Activated naive CD4-positive, alpha-beta T cell treated with anti-CD3 and anti-CD28 coated beads for 36 hours (primary cell): Measurements from ENCODE around the gene NEK11. TPM values are rescaled to one million over a fixed set of nuclear protein-coding genes. Genes with fewer than 3 reads are reported as not detected.
A peak's percentile ranks its signal among the peaks of the same experiment; 100 is the strongest.

Experiments
- CTCF ChIA-PET: fragments of 350-600 bp; sonication (Branson Sonifier 250); formaldehyde crosslinking; loops from one replicate; lab custom pipeline; 2021; ENCODE audit warnings: antibody characterized with exemption; lab: Charles Lee
- DNase-seq: peaks from one replicate; pipeline ENCODE4 v3.0.0-alpha.2; 2020
- H3K27ac Mint-ChIP-seq: one replicate; pipeline ENCODE4 v1.8.0; 2021; ENCODE audit warnings: mild to moderate bottlenecking, mixed read lengths
- H3K27me3 Mint-ChIP-seq: one replicate; pipeline ENCODE4 v1.8.0; 2021; ENCODE audit warnings: low read depth, mixed read lengths
- H3K36me3 Mint-ChIP-seq: one replicate; pipeline ENCODE4 v1.8.0; 2021; ENCODE audit warnings: low read depth, mixed read lengths
- H3K4me1 Mint-ChIP-seq: one replicate; pipeline ENCODE4 v1.8.0; 2021; ENCODE audit warnings: low read depth, mixed read lengths
- H3K4me3 Mint-ChIP-seq: one replicate; pipeline ENCODE4 v1.8.0; 2021; ENCODE audit warnings: mild to moderate bottlenecking, moderate library complexity, mixed read lengths
- H3K9me3 Mint-ChIP-seq: one replicate; pipeline ENCODE4 v1.8.0; 2021; ENCODE audit warnings: mixed read lengths
- intact Hi-C: fragments of 100-400 bp; cut with micrococcal nuclease; formaldehyde crosslinking; loops from one replicate; pipeline ENCODE4 v1.15.1; 2023
- total RNA-seq, 2 experiments: library from RNA; stranded (reverse); gene quantifications; one replicate each; pipeline ENCODE4 v1.2.3, GENCODE V29; 2021

NEK11 gene
- total RNA-seq = 1 to 10 TPM; 1.1 to 1.9 TPM

GRCh38 chr3:131026321-131027151, at the start of gene NEK11, which contains the start of gene ASTE1:
Gene NEK11, plus strand, starts transcription at chr3:131026877. Its CDS starts 2,832 bp downstream, at chr3:131029709.
Gene ASTE1, minus strand, starts transcription at chr3:131026825. Its CDS starts 1,519 bp downstream, at chr3:131025306.
- peak; percentile 92 for DNase-seq
- Mint-ChIP-seq H3K4me3 (peak within 1 kb of the TSS; percentile 92), H3K4me1 (peaks cover 42% of the 10 kb centered on the region), H3K9me3 (no peaks in the 10 kb centered on the region), H3K27ac (peak within 1 kb of the TSS; percentile 94), H3K27me3 (no peaks in the 10 kb centered on the region), H3K36me3 (peaks cover 25% of the 10 kb centered on the region)
- intact Hi-C loops = loop anchor here (1.0 to 10.0 kb wide), 8 partner anchors 133 to 1698 kb away; partner anchors contain the start of genes DNAJC13, MRPL3, NPHP3 and NUDT16
- CTCF ChIA-PET = interaction anchor here (0.6 to 1.2 kb wide), 4 partner anchors 9 to 1009 kb away, joined by 3 to 4 read pairs (median 4); no protein-coding TSS in a partner anchor

GRCh38 chr3:130979117-130979516, 47.6 kb upstream of the NEK11 start:
- CTCF ChIA-PET = no interaction called here
- no peak for DNase-seq
- no peaks in the 10 kb centered on the region for H3K9me3 Mint-ChIP-seq
- intact Hi-C loops = no loop called here
- H3K4me3 Mint-ChIP-seq = no peak overlapping the region
- H3K27me3 Mint-ChIP-seq = no peaks in the 10 kb centered on the region
- H3K36me3 Mint-ChIP-seq = peaks cover 14% of the 10 kb centered on the region
- H3K27ac Mint-ChIP-seq = no peak overlapping the region
- H3K4me1 Mint-ChIP-seq = no peaks in the 10 kb centered on the region

- no peak overlapping the region for H3K27ac Mint-ChIP-seq
- H3K27me3 Mint-ChIP-seq = no peaks in the 10 kb centered on the region
- CTCF ChIA-PET = no interaction called here
- no peaks in the 10 kb centered on the region for H3K4me1 Mint-ChIP-seq
- no peak overlapping the region for H3K4me3 Mint-ChIP-seq
- H3K36me3 Mint-ChIP-seq = peaks cover 20% of the 10 kb centered on the region
- intact Hi-C loops = no loop called here
- no peak for DNase-seq
- H3K9me3 Mint-ChIP-seq = no peaks in the 10 kb centered on the region
Observed at GRCh38 chr3:130981469-130981868, 45.2 kb upstream of the NEK11 start.

GRCh38 chr3:130990282-130990681, 36.4 kb upstream of the NEK11 start:
- Mint-ChIP-seq H3K9me3 (no peaks in the 10 kb centered on the region), H3K27me3 (no peaks in the 10 kb centered on the region), H3K4me3 (no peak overlapping the region), H3K4me1 (no peaks in the 10 kb centered on the region), H3K27ac (no peak overlapping the region), H3K36me3 (peaks cover 20% of the 10 kb centered on the region)
- no peak for DNase-seq
- CTCF ChIA-PET = no interaction called here
- intact Hi-C loops = no loop called here

GRCh38 chr3:130991126-130991525, 35.6 kb upstream of the NEK11 start:
- DNase-seq = no peak
- no peak overlapping the region for H3K27ac Mint-ChIP-seq
- intact Hi-C loops = no loop called here
- H3K9me3 Mint-ChIP-seq = no peaks in the 10 kb centered on the region
- H3K4me1 Mint-ChIP-seq = no peaks in the 10 kb centered on the region
- no peak overlapping the region for H3K4me3 Mint-ChIP-seq
- CTCF ChIA-PET = no interaction called here
- H3K27me3 Mint-ChIP-seq = no peaks in the 10 kb centered on the region
- peaks cover 17% of the 10 kb centered on the region for H3K36me3 Mint-ChIP-seq

- H3K4me1 Mint-ChIP-seq = no peaks in the 10 kb centered on the region
- no peak overlapping the region for H3K4me3 Mint-ChIP-seq
- CTCF ChIA-PET = interaction anchor here (0.6 kb wide), 1 partner anchor 455 kb away, joined by 3 read pairs; no protein-coding TSS in a partner anchor
Observed at GRCh38 chr3:130992344-130992743, 34.3 kb upstream of the NEK11 start.

GRCh38 chr3:130997289-130997688, 29.4 kb upstream of the NEK11 start:
- DNase-seq = no peak
- CTCF ChIA-PET = no interaction called here
- intact Hi-C loops = no loop called here
- H3K4me1 Mint-ChIP-seq = no peaks in the 10 kb centered on the region
- no peak overlapping the region for H3K27ac Mint-ChIP-seq
- no peak overlapping the region for H3K4me3 Mint-ChIP-seq
- H3K27me3 Mint-ChIP-seq = no peaks in the 10 kb centered on the region
- peaks cover 13% of the 10 kb centered on the region for H3K36me3 Mint-ChIP-seq
- H3K9me3 Mint-ChIP-seq = no peaks in the 10 kb centered on the region

More at GRCh38 chr3:130992344-130992743, 34.3 kb upstream of the NEK11 start:
- no peak for DNase-seq
- peaks cover 16% of the 10 kb centered on the region for H3K36me3 Mint-ChIP-seq
- no peak overlapping the region for H3K27ac Mint-ChIP-seq
- intact Hi-C loops = no loop called here
- no peaks in the 10 kb centered on the region for H3K27me3 Mint-ChIP-seq
- no peaks in the 10 kb centered on the region for H3K9me3 Mint-ChIP-seq

GRCh38 chr3:131001071-131001470, 25.6 kb upstream of the NEK11 start:
- H3K9me3 Mint-ChIP-seq = no peaks in the 10 kb centered on the region
- no peak for DNase-seq
- H3K4me3 Mint-ChIP-seq = no peak overlapping the region
- no peaks in the 10 kb centered on the region for H3K27me3 Mint-ChIP-seq
- H3K36me3 Mint-ChIP-seq = peaks cover 22% of the 10 kb centered on the region
- intact Hi-C loops = no loop called here
- CTCF ChIA-PET = no interaction called here
- H3K27ac Mint-ChIP-seq = no peak overlapping the region
- H3K4me1 Mint-ChIP-seq = peaks cover 3% of the 10 kb centered on the region

- no peak for DNase-seq
- CTCF ChIA-PET = interaction anchor here (0.9 kb wide), 1 partner anchor 245 kb away, joined by 3 read pairs; no protein-coding TSS in a partner anchor
- Mint-ChIP-seq H3K27ac (no peak overlapping the region), H3K36me3 (peaks cover 21% of the 10 kb centered on the region), H3K9me3 (no peaks in the 10 kb centered on the region), H3K4me3 (no peak overlapping the region), H3K4me1 (peaks cover 6% of the 10 kb centered on the region), H3K27me3 (no peaks in the 10 kb centered on the region)
- intact Hi-C loops = no loop called here
Observed at GRCh38 chr3:131004603-131005002, 22.1 kb upstream of the NEK11 start.

GRCh38 chr3:131007256-131007655, 19.4 kb upstream of the NEK11 start:
- no peak overlapping the region for H3K4me3 Mint-ChIP-seq
- no peak for DNase-seq
- CTCF ChIA-PET = no interaction called here
- H3K4me1 Mint-ChIP-seq = peaks cover 6% of the 10 kb centered on the region
- H3K36me3 Mint-ChIP-seq = peaks cover 26% of the 10 kb centered on the region
- H3K27ac Mint-ChIP-seq = no peak overlapping the region
- intact Hi-C loops = no loop called here
- H3K9me3 Mint-ChIP-seq = no peaks in the 10 kb centered on the region
- no peaks in the 10 kb centered on the region for H3K27me3 Mint-ChIP-seq

GRCh38 chr3:131007782-131008181, 18.9 kb upstream of the NEK11 start:
- H3K9me3 Mint-ChIP-seq = no peaks in the 10 kb centered on the region
- H3K27ac Mint-ChIP-seq = no peak overlapping the region
- peaks cover 6% of the 10 kb centered on the region for H3K4me1 Mint-ChIP-seq
- no peak overlapping the region for H3K4me3 Mint-ChIP-seq
- DNase-seq = no peak
- intact Hi-C loops = no loop called here
- CTCF ChIA-PET = no interaction called here
- peaks cover 30% of the 10 kb centered on the region for H3K36me3 Mint-ChIP-seq
- H3K27me3 Mint-ChIP-seq = no peaks in the 10 kb centered on the region

GRCh38 chr3:131008326-131008725, 18.4 kb upstream of the NEK11 start:
- CTCF ChIA-PET = no interaction called here
- no peaks in the 10 kb centered on the region for H3K27me3 Mint-ChIP-seq
- no peaks in the 10 kb centered on the region for H3K9me3 Mint-ChIP-seq
- H3K4me1 Mint-ChIP-seq = peaks cover 11% of the 10 kb centered on the region
- DNase-seq = no peak
- intact Hi-C loops = no loop called here
- H3K27ac Mint-ChIP-seq = peak overlapping the region; percentile 0
- H3K36me3 Mint-ChIP-seq = peaks cover 34% of the 10 kb centered on the region
- H3K4me3 Mint-ChIP-seq = no peak overlapping the region

- no peak overlapping the region for H3K4me3 Mint-ChIP-seq
Observed at GRCh38 chr3:131009698-131010097, 17.0 kb upstream of the NEK11 start.

More at GRCh38 chr3:131009698-131010097, 17.0 kb upstream of the NEK11 start:
- peaks cover 35% of the 10 kb centered on the region for H3K36me3 Mint-ChIP-seq
- intact Hi-C loops = no loop called here
- peaks cover 10% of the 10 kb centered on the region for H3K4me1 Mint-ChIP-seq
- CTCF ChIA-PET = interaction anchor here (1.1 kb wide), 1 partner anchor 23 kb away, joined by 5 read pairs; no protein-coding TSS in a partner anchor
- H3K9me3 Mint-ChIP-seq = no peaks in the 10 kb centered on the region
- no peak for DNase-seq
- H3K27ac Mint-ChIP-seq = no peak overlapping the region
- no peaks in the 10 kb centered on the region for H3K27me3 Mint-ChIP-seq
